Activated CD4-positive, CD25-positive, alpha-beta regulatory T cell treated with anti-CD3 and anti-CD28 coated beads, Interleukin-2, amount 50 U/mL, for 72 hours (primary cell): ENCODE data around the gene VPS36.
"Not testable (repeated sequence)": the region's sequence is repeated elsewhere in the genome, so short reads cannot be mapped to it uniquely, and the experiment has no call there.

ENCODE experiments used
- DNase-seq: peaks from one replicate; pipeline ENCODE4 v3.0.0; 2021

Gene VPS36

DNA sequence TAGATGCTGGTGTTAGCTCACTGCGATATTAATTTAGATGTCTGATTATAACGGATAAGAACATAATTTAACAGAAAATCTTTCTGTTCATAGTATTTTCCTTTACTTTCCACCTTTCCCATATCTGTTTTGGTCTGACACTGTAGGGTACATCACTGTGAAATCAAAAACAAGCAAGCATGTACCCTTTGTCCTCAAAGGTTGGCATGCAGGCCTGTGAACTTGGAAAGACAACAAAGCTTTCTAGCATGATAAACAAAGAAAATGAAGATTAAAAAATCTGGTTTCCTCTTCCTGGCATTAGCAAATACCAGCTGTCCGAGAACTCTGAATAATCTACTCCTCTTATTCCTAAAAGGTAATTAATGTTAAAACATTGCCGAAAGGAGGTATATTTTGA, 76.0 kb downstream of the VPS36 start:
- DNase-seq = no peak

DNA sequence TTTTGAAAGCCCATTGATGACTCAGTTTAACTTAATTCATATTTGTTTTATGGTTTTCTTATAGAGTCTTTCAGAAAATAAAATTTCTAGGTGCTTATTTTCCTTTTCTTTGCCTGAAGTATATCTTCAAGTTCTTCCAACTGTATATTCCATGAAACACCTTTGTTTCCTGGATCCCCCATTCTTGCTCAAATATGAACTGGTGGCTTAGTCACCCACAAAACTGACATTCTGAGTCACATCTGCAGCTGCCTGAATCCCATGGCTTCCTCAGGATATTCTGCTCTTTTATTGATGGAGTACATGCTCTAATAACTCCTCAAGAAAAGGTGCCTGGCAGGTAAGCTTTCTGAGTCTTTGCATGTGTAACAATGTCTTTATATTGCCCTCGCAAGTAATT, 77.2 kb downstream of the VPS36 start:
- DNase-seq = not testable (repeated sequence)

DNA sequence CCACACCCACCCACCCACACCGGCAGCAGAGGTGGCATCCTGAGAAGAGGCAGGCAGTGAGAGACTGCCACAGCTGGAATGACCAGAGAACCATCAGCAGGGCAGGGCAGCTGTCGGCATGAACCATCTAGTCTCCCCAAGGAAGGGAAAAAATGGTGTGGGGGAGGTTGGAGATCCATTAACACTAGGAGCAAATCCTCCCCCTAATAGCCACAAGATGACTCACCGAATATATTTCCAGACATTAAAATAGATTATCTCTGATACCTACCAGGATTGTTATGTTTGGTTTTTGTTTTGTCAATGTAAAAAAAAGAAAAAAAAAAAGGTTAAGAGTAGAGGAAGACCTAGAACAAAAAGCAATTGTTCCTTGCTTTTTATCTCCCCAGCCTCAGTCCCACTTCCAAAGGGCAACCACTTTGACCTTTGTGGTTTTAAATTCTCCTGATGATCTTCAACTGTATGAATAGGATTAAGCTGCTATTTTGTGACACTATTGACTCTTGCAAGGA, 78.6 kb downstream of the VPS36 start:
- no peak for DNase-seq

DNA sequence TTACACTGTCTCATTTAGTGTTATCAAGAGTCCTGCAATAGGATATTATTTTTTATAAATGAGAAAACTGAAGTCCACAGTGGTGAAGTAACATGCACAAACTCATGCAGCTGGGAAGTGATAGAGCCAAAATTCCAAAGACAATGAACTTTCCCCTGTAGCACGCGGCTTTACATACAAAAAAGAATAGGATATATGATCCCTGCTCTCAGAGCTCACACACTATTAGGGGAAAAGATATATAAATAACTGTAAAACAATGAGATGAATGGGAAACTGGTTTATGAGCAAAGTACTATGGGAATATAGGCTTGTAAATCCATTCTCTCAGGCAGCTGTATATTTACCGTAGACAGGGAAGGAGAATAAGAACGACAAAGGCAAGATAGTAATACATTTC, 84.1 kb downstream of the VPS36 start:
- no peak for DNase-seq
